Naive thymus-derived CD4-positive, alpha-beta T cell (primary cell): ENCODE results near the gene PTX4. TPM values are rescaled to one million over a fixed set of nuclear protein-coding genes. Genes with fewer than 3 reads are reported as not detected.

Source experiments
- ATAC-seq: fragments of 150-1000 bp; cut with Tn5 transposase; 2 replicates; pipeline ENCODE4 v1.10.0; 2021; ENCODE audit warnings: mild to moderate bottlenecking, moderate library complexity
- CTCF ChIA-PET: fragments of 350-600 bp; sonication (Branson Sonifier 250); formaldehyde crosslinking; loops from one replicate; lab custom pipeline; 2021; ENCODE audit warnings: antibody characterized with exemption; lab: Charles Lee
- POLR2A ChIA-PET: fragments of 350-600 bp; sonication (Branson Sonifier 250); formaldehyde crosslinking; loops from one replicate; lab custom pipeline; 2021; ENCODE audit warnings: antibody characterized with exemption, inconsistent platforms; lab: Charles Lee
- DNase-seq, 9 donors: peaks; one replicate each; pipeline versions ENCODE4 v3.0.0 to v3.0.0-alpha.2; 2020 to 2022; ENCODE audit warnings: mixed read lengths in 1 of 9
- H3K27ac ChIP-seq: one replicate; pipeline ENCODE4 v1.7.0; 2013; ENCODE audit warnings: mild to moderate bottlenecking, low read depth, low read length, moderate library complexity
- H3K27me3 ChIP-seq, 2 donors: one replicate each; pipeline ENCODE4 v1.7.0; 2013; ENCODE audit warnings: low read length in 2 of 2, mild to moderate bottlenecking in 2 of 2, moderate library complexity in 2 of 2; ENCODE audit not compliant: control insufficient read depth in 2 of 2, insufficient read depth in 2 of 2
- H3K36me3 ChIP-seq, 3 experiments: 1 replicate in 2 of 3; 2 replicates in 1 of 3; pipeline ENCODE4 v1.7.0; 2013; ENCODE audit warnings: low read length in 3 of 3, mild to moderate bottlenecking in 3 of 3, moderate library complexity in 1 of 3; ENCODE audit not compliant: insufficient read depth in 3 of 3, control insufficient read depth in 2 of 3
- H3K4me1 ChIP-seq, 2 donors: one replicate each; pipeline ENCODE4 v1.7.0; 2013; ENCODE audit warnings: low read length in 2 of 2, mild to moderate bottlenecking in 2 of 2, moderate library complexity in 1 of 2; ENCODE audit not compliant: control insufficient read depth in 2 of 2, insufficient read depth in 2 of 2
- H3K4me3 ChIP-seq: 2 replicates; pipeline ENCODE4 v1.7.0; 2013; ENCODE audit warnings: mild to moderate bottlenecking, low read length
- H3K9me3 ChIP-seq, 3 experiments: 1 replicate in 2 of 3; 2 replicates in 1 of 3; pipeline ENCODE4 v1.7.0; 2013; ENCODE audit warnings: low read length in 3 of 3; ENCODE audit not compliant: control insufficient read depth in 2 of 3
- H3K27ac Mint-ChIP-seq, 9 donors: one replicate each; pipeline ENCODE4 v1.8.0; 2020 to 2022; ENCODE audit warnings: mixed read lengths in 9 of 9, mild to moderate bottlenecking in 8 of 9, moderate library complexity in 5 of 9, inconsistent platforms in 2 of 9
- H3K27me3 Mint-ChIP-seq, 5 donors: one replicate each; pipeline ENCODE4 v1.8.0; 2021 to 2022; ENCODE audit warnings: mixed read lengths in 5 of 5, mild to moderate bottlenecking in 1 of 5
- H3K36me3 Mint-ChIP-seq, 5 donors: one replicate each; pipeline ENCODE4 v1.8.0; 2020 to 2022; ENCODE audit warnings: mixed read lengths in 5 of 5, mild to moderate bottlenecking in 3 of 5, inconsistent platforms in 1 of 5
- H3K4me1 Mint-ChIP-seq, 7 donors: one replicate each; pipeline ENCODE4 v1.8.0; 2020 to 2022; ENCODE audit warnings: mixed read lengths in 7 of 7, mild to moderate bottlenecking in 3 of 7, inconsistent platforms in 1 of 7
- H3K4me3 Mint-ChIP-seq, 10 donors: one replicate each; pipeline ENCODE4 v1.8.0; 2020 to 2022; ENCODE audit warnings: mild to moderate bottlenecking in 10 of 10, mixed read lengths in 10 of 10, moderate library complexity in 6 of 10, inconsistent platforms in 2 of 10
- H3K9me3 Mint-ChIP-seq, 11 donors: one replicate each; pipeline ENCODE4 v1.8.0; 2020 to 2022; ENCODE audit warnings: mixed read lengths in 11 of 11, mild to moderate bottlenecking in 4 of 11, inconsistent platforms in 1 of 11, moderate library complexity in 1 of 11
- intact Hi-C, 2 donors: fragments of 100-400 bp; cut with micrococcal nuclease; formaldehyde crosslinking; loops; one replicate each; pipeline ENCODE4 v1.15.1; 2023
- polyA plus RNA-seq, 2 donors: library from polyadenylated mRNA; unstranded; fragments of 300-500 nt; fragmentation: Illumina TruSeq; gene quantifications; one replicate each; pipeline ENCODE4 v1.2.3, GENCODE V29; 2021
- total RNA-seq, 6 experiments: library from RNA in 5 of 6; stranded (reverse) in 5 of 6; gene quantifications; 1 replicate in 5 of 6; 2 replicates in 1 of 6; pipeline ENCODE4 v1.2.3 and lab custom pipeline; 2021 to 2026

The PTX4 gene
- total and polyA plus RNA-seq, 7 experiments from 2014 or later, result 0.24 to 0.64 TPM; not detected in 5

- Histone ChIP-seq H3K27me3 (no peaks in the 10 kb centered on the region), H3K36me3 (peaks cover 0 to 22% (median 3%) of the 10 kb centered on the region in 3 experiments), H3K9me3 (no peaks in the 10 kb centered on the region), H3K4me3 (no peak overlapping the region), H3K27ac (no peak overlapping the region), H3K4me1 (peaks cover 23 to 36% of the 10 kb centered on the region in 2 donors)
- Mint-ChIP-seq H3K27me3 (peaks cover 0 to 3% (median 0%) of the 10 kb centered on the region in 5 donors), H3K36me3 (peaks cover 7 to 14% (median 11%) of the 10 kb centered on the region in 5 donors), H3K27ac (peak overlapping the region; percentile 8 to 93 (median 55)), H3K9me3 (no peaks in the 10 kb centered on the region), H3K4me1 (peaks cover 22 to 51% (median 35%) of the 10 kb centered on the region in 7 donors), H3K4me3 (peak overlapping the region in 1 of 10 donors; percentile 29)
- DNase-seq, result no peak
- CTCF ChIA-PET, result no interaction called here
- ATAC-seq, result no peak
- intact Hi-C loops, result loop anchor here (5.0 to 10.0 kb wide), 2 partner anchors 56 to 241 kb away; partner anchors contain the start of genes CLCN7 (in 1 of the 2), EME2 (in 1 of the 2), MRPS34 (in 1 of the 2) and NME3 (in 1 of the 2)
- POLR2A ChIA-PET, result interaction anchor here (4.9 kb wide), 1 partner anchor 39 kb away, joined by 38 read pairs; the partner anchor contains the start of gene TELO2
Measured at GRCh38 chr16:1530883-1531637, 42.3 kb upstream of the PTX4 start.

- H3K27me3 Mint-ChIP-seq, result peaks cover 0 to 3% (median 0%) of the 10 kb centered on the region in 5 donors
- no peaks in the 10 kb centered on the region for H3K9me3 Mint-ChIP-seq
- DNase-seq (no peak), ATAC-seq (no peak)
- CTCF ChIA-PET, result no interaction called here
- Histone ChIP-seq H3K4me1 (peaks cover 17 to 41% of the 10 kb centered on the region in 2 donors), H3K27me3 (no peaks in the 10 kb centered on the region), H3K27ac (no peak overlapping the region), H3K4me3 (no peak overlapping the region), H3K36me3 (peaks cover 0 to 16% (median 0%) of the 10 kb centered on the region in 3 experiments), H3K9me3 (no peaks in the 10 kb centered on the region)
- H3K4me1 Mint-ChIP-seq, result peaks cover 24 to 58% (median 37%) of the 10 kb centered on the region in 7 donors
- intact Hi-C loops, result loop anchor here (5.0 to 10.0 kb wide), 2 partner anchors 56 to 242 kb away; partner anchors contain the start of genes CLCN7 (in 1 of the 2), EME2 (in 1 of the 2), MRPS34 (in 1 of the 2) and NME3 (in 1 of the 2)
- H3K36me3 Mint-ChIP-seq, result peaks cover 7 to 11% (median 8%) of the 10 kb centered on the region in 5 donors
- H3K27ac Mint-ChIP-seq, result peak overlapping the region in 7 of 9 donors; percentile 81 to 95 (median 92)
- no peak overlapping the region for H3K4me3 Mint-ChIP-seq
- POLR2A ChIA-PET, result interaction anchor here (0.6 kb wide), 1 partner anchor 630 kb away, joined by 3 read pairs; no protein-coding TSS in a partner anchor
Measured at GRCh38 chr16:1530349-1530882, 41.7 kb upstream of the PTX4 start.

GRCh38 chr16:1528921-1529537 lies 40.3 kb upstream of the PTX4 start:
- H3K4me1 ChIP-seq, result peaks cover 16 to 46% of the 10 kb centered on the region in 2 donors
- no peak overlapping the region for H3K27ac ChIP-seq
- Mint-ChIP-seq H3K9me3 (no peaks in the 10 kb centered on the region), H3K36me3 (peaks cover 0 to under 1% (median 0%) of the 10 kb centered on the region in 5 donors), H3K27ac (peak overlapping the region; percentile 46 to 95 (median 88)), H3K4me3 (peak overlapping the region in 8 of 10 donors; percentile 25 to 83 (median 54)), H3K4me1 (peaks cover 17 to 57% (median 37%) of the 10 kb centered on the region in 7 donors), H3K27me3 (no peaks in the 10 kb centered on the region)
- intact Hi-C loops, result loop anchor here in 1 of 2 donors (10.0 kb wide), 1 partner anchor 396 kb away; no protein-coding TSS in a partner anchor
- no peak overlapping the region for H3K4me3 ChIP-seq
- no peak for DNase-seq
- ATAC-seq, result no peak
- peaks cover 0 to 6% (median 0%) of the 10 kb centered on the region in 3 experiments for H3K36me3 ChIP-seq
- H3K9me3 ChIP-seq, result no peaks in the 10 kb centered on the region
- no peaks in the 10 kb centered on the region for H3K27me3 ChIP-seq
- POLR2A ChIA-PET, result interaction anchor here (0.9 kb wide), 1 partner anchor 9 kb away, joined by 3 read pairs; no protein-coding TSS in a partner anchor
- CTCF ChIA-PET, result no interaction called here

GRCh38 chr16:1527836-1528811 lies 39.4 kb upstream of the PTX4 start:
- Histone ChIP-seq H3K27me3 (no peaks in the 10 kb centered on the region), H3K4me3 (no peak overlapping the region), H3K36me3 (peaks cover 0 to 4% (median 0%) of the 10 kb centered on the region in 3 experiments), H3K4me1 (peaks cover 14 to 44% of the 10 kb centered on the region in 2 donors), H3K27ac (peak overlapping the region; percentile 71), H3K9me3 (no peaks in the 10 kb centered on the region)
- no peaks in the 10 kb centered on the region for H3K9me3 Mint-ChIP-seq
- H3K4me1 Mint-ChIP-seq, result peaks cover 17 to 57% (median 33%) of the 10 kb centered on the region in 7 donors
- intact Hi-C loops, result loop anchor here in 1 of 2 donors (2.0 to 10.0 kb wide), 2 partner anchors 177 to 397 kb away; no protein-coding TSS in a partner anchor
- H3K27ac Mint-ChIP-seq, result peak overlapping the region; percentile 38 to 92 (median 87)
- DNase-seq (no peak), ATAC-seq (no peak)
- POLR2A ChIA-PET, result interaction anchor here (0.6 to 3.0 kb wide), 6 partner anchors 8 to 229 kb away, joined by 3 to 15 read pairs (median 3); partner anchors contain the start of gene UQCC4
- CTCF ChIA-PET, result no interaction called here
- peak overlapping the region; percentile 54 to 85 (median 79) for H3K4me3 Mint-ChIP-seq
- no peaks in the 10 kb centered on the region for H3K27me3 Mint-ChIP-seq
- H3K36me3 Mint-ChIP-seq, result peaks cover 0 to 5% (median 0%) of the 10 kb centered on the region in 5 donors

GRCh38 chr16:1526608-1527555 lies 38.1 kb upstream of the PTX4 start:
- peak overlapping the region; percentile 46 for H3K4me3 ChIP-seq
- Mint-ChIP-seq H3K4me3 (peak overlapping the region; percentile 35 to 85 (median 78)), H3K27me3 (no peaks in the 10 kb centered on the region), H3K36me3 (peaks cover 0 to 8% (median 0%) of the 10 kb centered on the region in 5 donors), H3K9me3 (no peaks in the 10 kb centered on the region), H3K4me1 (peaks cover 12 to 50% (median 33%) of the 10 kb centered on the region in 7 donors), H3K27ac (peak overlapping the region; percentile 62 to 92 (median 86))
- ATAC-seq (peak; percentile 65), DNase-seq (peak in 7 of 9 donors; percentile 42 to 58 (median 53))
- H3K4me1 ChIP-seq, result peaks cover 10 to 33% of the 10 kb centered on the region in 2 donors
- CTCF ChIA-PET, result interaction anchor here (0.6 to 0.9 kb wide), 4 partner anchors 12 to 1548 kb away, joined by 3 to 4 read pairs (median 3); partner anchors contain the start of gene NHLRC4
- no peaks in the 10 kb centered on the region for H3K27me3 ChIP-seq
- peak overlapping the region; percentile 71 for H3K27ac ChIP-seq
- H3K9me3 ChIP-seq, result no peaks in the 10 kb centered on the region
- peaks cover 0 to 4% (median 0%) of the 10 kb centered on the region in 3 experiments for H3K36me3 ChIP-seq
- intact Hi-C loops, result loop anchor here in 1 of 2 donors (1.0 to 10.0 kb wide), 5 partner anchors 8 to 398 kb away; partner anchors contain the start of gene JPT2
- POLR2A ChIA-PET, result interaction anchor here (0.7 to 3.0 kb wide), 5 partner anchors 10 to 106 kb away, joined by 3 to 15 read pairs (median 5); partner anchors contain the start of genes TELO2 and UQCC4
